ENCODE results near the gene B4GALT3. TPM values are rescaled to one million over a fixed set of nuclear protein-coding genes. Genes with fewer than 3 reads are reported as not detected.

B4GALT3 gene
- total RNA-seq, 2 donors from 2014 or later: 30.3 to 34.8 TPM

- Histone ChIP-seq H3K36me3 (no peaks in the 10 kb centered on the region), H3K4me3 (peak overlapping the region; percentile 24), H3K4me1 (no peaks in the 10 kb centered on the region), H3K27me3 (no peaks in the 10 kb centered on the region), H3K9me3 (no peaks in the 10 kb centered on the region), H3K27ac (peak overlapping the region; percentile 23), H3K9ac (ENCODE audit: low read depth in 2 of 2, low read length in 2 of 2) (peak overlapping the region; percentile 40 to 47)
- TF ChIP-seq, protein P1, sequence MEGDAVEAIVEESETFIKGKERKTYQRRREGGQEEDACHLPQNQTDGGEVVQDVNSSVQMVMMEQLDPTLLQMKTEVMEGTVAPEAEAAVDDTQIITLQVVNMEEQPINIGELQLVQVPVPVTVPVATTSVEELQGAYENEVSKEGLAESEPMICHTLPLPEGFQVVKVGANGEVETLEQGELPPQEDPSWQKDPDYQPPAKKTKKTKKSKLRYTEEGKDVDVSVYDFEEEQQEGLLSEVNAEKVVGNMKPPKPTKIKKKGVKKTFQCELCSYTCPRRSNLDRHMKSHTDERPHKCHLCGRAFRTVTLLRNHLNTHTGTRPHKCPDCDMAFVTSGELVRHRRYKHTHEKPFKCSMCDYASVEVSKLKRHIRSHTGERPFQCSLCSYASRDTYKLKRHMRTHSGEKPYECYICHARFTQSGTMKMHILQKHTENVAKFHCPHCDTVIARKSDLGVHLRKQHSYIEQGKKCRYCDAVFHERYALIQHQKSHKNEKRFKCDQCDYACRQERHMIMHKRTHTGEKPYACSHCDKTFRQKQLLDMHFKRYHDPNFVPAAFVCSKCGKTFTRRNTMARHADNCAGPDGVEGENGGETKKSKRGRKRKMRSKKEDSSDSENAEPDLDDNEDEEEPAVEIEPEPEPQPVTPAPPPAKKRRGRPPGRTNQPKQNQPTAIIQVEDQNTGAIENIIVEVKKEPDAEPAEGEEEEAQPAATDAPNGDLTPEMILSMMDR (IDR thresholded peaks at IDR 0.05): no peak
- intact Hi-C loops (cut with DNase I): loop anchor here (10.0 kb wide), 2 partner anchors 106 to 186 kb away; partner anchors contain the start of gene MPZ
- no peak for DNase-seq
Measured at GRCh38 chr1:161198194-161198896, 21.0 kb upstream of the B4GALT3 start.

DNA sequence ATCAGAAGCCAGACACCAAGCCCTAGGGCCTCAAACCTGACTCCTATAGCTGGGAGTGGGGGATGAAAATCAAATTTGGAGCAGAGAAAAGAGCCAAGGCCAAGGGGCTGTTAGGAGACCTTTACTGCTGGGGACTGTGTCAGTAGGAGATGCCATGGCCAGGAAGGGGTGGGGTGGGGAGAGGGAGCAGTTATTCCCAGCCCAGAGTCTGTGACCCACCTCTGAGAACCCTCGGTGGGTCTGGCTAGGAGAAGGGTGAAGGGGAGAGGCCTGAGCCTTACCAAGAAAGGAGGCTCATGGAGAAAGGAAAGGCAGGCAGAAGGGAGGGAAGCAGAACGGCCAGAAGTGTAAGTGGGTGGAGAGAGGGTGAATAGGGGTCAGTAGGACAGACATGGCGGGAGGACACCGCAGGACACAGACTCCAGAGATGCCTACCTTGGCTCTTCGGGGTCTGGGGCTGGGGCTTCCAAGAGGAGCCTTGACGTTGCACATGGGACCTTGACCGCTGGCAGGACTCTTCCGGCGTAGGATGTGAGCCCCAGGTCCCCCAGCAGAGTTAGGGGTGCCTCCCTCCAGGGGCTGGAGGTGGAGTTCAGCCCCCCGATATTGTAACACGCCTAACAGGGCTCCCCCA lies 20.4 kb upstream of the B4GALT3 start:
- Histone ChIP-seq H3K4me3 (peak overlapping the region; percentile 24), H3K9ac (ENCODE audit: low read depth in 2 of 2, low read length in 2 of 2) (peak overlapping the region; percentile 40 to 59), H3K4me1 (no peaks in the 10 kb centered on the region), H3K9me3 (no peaks in the 10 kb centered on the region), H3K36me3 (no peaks in the 10 kb centered on the region), H3K27me3 (no peaks in the 10 kb centered on the region), H3K27ac (peak overlapping the region; percentile 23)
- TF ChIP-seq, protein P1 (IDR thresholded peaks at IDR 0.05): no peak
- DNase-seq: no peak
- intact Hi-C loops (cut with DNase I): loop anchor here (10.0 kb wide), 2 partner anchors 107 to 187 kb away; partner anchors contain the start of gene MPZ

DNA sequence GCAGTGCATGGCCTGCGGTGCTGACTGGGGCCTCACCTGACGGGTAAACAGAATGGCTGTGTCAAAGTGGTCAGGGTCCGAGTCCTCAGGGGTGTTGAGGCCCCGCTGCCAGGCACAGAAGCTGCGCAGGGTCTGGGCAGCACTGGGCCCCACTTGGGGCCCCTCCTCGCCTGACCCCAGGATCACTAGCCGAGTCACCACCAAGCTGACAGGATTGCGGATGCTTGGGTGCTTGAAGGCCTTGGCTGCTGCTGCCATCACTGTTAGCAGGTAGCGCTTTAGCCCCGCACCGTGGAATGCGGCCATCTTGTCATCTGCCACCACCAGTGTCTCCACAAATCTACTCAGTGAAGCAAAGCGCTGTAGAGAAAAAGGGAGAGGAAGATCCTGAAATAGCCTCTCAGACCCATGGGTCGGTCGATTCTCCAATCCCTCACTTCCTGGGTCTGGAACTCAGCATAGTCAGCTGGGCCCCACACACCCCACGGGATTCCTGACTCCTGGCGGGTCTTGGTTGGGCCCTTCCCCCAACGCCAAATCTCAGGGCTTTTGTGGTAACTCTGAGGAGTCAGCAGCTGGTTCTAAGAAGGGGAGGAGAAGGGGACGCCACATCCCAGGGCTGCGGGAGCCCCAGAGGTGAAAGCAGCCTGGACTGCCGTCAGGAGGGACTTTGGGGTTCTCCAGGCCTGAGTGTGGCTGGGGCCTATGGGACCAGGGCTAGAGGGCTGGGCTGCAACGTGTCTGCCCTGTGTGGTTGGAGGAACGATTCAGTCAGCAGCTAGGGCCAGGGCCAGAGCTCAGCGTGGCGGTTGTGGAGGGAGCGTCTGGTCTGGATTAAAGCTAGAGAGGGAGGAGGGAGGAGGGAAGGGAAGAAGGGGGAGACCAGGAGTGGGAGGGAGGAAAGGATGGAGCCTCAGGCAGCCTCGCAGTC lies 19.5 kb upstream of the B4GALT3 start:
- intact Hi-C loops (cut with DNase I): loop anchor here (10.0 kb wide), 2 partner anchors 108 to 188 kb away; partner anchors contain the start of gene MPZ
- Histone ChIP-seq H3K4me3 (peak overlapping the region; percentile 24), H3K27ac (peak overlapping the region; percentile 23), H3K4me1 (no peaks in the 10 kb centered on the region), H3K36me3 (no peaks in the 10 kb centered on the region), H3K27me3 (no peaks in the 10 kb centered on the region), H3K9me3 (no peaks in the 10 kb centered on the region), H3K9ac (ENCODE audit: low read depth in 2 of 2, low read length in 2 of 2) (peak overlapping the region; percentile 37 to 59)
- DNase-seq: no peak
- TF ChIP-seq, protein P1 (IDR thresholded peaks at IDR 0.05): no peak

DNA sequence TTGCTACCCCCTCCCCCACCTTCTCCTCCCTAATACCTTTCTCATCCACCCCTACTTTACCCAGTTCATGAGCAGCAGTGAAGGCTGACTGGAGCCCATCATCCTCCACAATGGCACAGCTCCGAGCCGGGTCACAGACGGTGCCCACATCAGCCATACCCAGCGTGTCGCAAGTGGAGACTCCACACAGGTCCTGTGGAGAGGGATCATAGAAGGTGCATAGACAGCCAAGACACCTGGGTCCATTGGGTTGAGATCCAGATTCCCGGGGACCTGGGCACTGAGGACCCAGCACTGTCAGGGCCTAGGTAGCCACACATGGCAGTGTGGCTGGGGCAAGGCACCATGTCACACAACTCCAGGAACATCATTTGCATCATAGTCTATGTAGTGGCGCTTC lies 18.8 kb upstream of the B4GALT3 start:
- no peak for DNase-seq
- intact Hi-C loops (cut with DNase I): loop anchor here (10.0 kb wide), 2 partner anchors 109 to 189 kb away; partner anchors contain the start of gene MPZ
- no peaks in the 10 kb centered on the region for H3K4me1 ChIP-seq
- no peak overlapping the region for H3K27ac ChIP-seq
- no peaks in the 10 kb centered on the region for H3K27me3 ChIP-seq
- TF ChIP-seq, protein P1 (IDR thresholded peaks at IDR 0.05): no peak
- peak overlapping the region in 1 of 2 donors; percentile 3 for H3K9ac ChIP-seq (ENCODE audit: low read depth in 2 of 2, low read length in 2 of 2)
- H3K36me3 ChIP-seq: no peaks in the 10 kb centered on the region
- H3K4me3 ChIP-seq: no peak overlapping the region
- H3K9me3 ChIP-seq: no peaks in the 10 kb centered on the region

DNA sequence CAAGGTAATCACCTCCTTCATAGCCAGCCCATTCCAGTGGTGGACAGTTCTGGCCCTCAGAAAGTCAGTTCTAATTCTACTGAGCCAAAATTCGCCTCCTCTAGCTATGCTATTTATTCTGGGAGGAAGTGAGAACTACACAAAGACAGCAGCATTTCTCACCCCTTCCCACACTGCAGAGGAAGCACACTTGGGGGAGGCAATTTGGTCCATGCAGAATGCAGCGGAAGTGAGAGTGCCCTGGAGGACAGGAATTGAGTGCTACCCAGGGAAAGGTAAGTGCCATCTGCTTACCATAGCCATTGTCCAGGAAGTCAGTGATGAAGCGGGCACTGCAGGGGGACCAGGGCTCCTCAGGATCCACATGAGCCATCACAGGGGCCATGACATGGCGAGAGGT lies 17.9 kb upstream of the B4GALT3 start:
- no peak overlapping the region for H3K4me3 ChIP-seq
- TF ChIP-seq, protein P1 (IDR thresholded peaks at IDR 0.05): no peak
- intact Hi-C loops (cut with DNase I): loop anchor here (10.0 kb wide), 2 partner anchors 110 to 190 kb away; partner anchors contain the start of gene MPZ
- H3K27me3 ChIP-seq: no peaks in the 10 kb centered on the region
- H3K4me1 ChIP-seq: no peaks in the 10 kb centered on the region
- H3K36me3 ChIP-seq: no peaks in the 10 kb centered on the region
- DNase-seq: no peak
- H3K9ac ChIP-seq (ENCODE audit: low read depth in 2 of 2, low read length in 2 of 2): peak overlapping the region in 1 of 2 donors; percentile 31
- no peak overlapping the region for H3K27ac ChIP-seq
- H3K9me3 ChIP-seq: no peaks in the 10 kb centered on the region
